ENCODE measurements around the gene ZNF10. TPM values are rescaled to one million over a fixed set of nuclear protein-coding genes. Genes with fewer than 3 reads are reported as not detected.
A peak's percentile ranks its signal among the peaks of the same experiment; 100 is the strongest.

The ZNF10 gene
- total and polyA plus RNA-seq, 2 of the 8 experiments (the other 6 are each of a cell fraction or from before 2014, with no cell fraction given) = 5.2 to 11.9 TPM

DNA sequence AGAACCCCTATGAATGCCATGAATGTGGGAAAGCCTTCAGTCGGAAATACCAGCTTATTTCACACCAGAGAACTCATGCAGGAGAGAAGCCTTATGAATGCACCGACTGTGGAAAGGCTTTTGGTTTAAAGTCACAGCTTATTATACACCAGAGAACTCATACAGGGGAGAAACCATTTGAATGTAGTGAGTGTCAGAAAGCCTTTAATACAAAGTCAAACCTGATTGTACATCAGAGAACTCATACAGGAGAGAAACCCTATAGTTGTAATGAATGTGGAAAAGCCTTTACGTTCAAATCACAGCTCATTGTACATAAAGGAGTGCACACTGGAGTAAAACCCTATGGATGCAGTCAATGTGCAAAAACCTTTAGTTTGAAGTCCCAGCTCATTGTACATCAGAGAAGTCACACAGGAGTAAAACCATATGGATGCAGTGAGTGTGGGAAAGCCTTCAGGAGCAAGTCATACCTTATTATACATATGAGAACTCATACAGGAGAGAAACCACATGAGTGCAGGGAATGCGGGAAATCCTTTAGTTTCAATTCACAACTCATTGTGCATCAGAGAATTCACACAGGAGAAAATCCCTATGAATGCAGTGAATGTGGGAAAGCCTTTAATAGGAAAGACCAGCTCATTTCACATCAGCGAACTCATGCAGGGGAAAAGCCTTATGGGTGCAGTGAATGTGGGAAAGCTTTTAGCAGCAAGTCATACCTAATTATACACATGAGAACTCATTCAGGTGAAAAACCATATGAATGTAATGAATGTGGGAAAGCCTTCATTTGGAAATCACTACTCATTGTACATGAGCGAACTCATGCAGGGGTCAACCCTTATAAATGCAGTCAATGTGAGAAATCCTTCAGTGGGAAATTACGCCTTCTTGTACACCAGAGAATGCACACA is 73.2 kb downstream of the ZNF10 start:
- Histone ChIP-seq H3K79me1 (ENCODE audit: low read depth, low read length) (no peaks in the 10 kb centered on the region), H3K18ac (ENCODE audit: extremely low read depth, low read length) (no peak overlapping the region), H4K91ac (replicated peaks; ENCODE audit: insufficient read length, low read length) (no peak overlapping the region), H4K20me1 (replicated peaks in 1 of 2; ENCODE audit: control insufficient read depth in 1 of 2, insufficient read depth in 2 of 2, low read length in 2 of 2) (no peaks in the 10 kb centered on the region), H2BK5ac (ENCODE audit: low read depth, low read length) (no peak overlapping the region), H2BK120ac (replicated peaks; ENCODE audit: low read depth, low read length) (no peak overlapping the region), H3K4me1 (replicated peaks in 1 of 4; ENCODE audit: control insufficient read depth in 3 of 4, insufficient read depth in 4 of 4, low read length in 3 of 4) (no peaks in the 10 kb centered on the region), H3K23me2 (ENCODE audit: low read depth, low read length) (no peaks in the 10 kb centered on the region), H2BK12ac (ENCODE audit: low read depth, low read length) (no peak overlapping the region), H2AFZ (ENCODE audit: low read length) (no peak overlapping the region), H3K27ac (ENCODE audit: low read depth, low read length) (no peak overlapping the region), H3K14ac (ENCODE audit: insufficient read length) (no peak overlapping the region), H3K27me3 (replicated peaks in 1 of 4; ENCODE audit: control insufficient read depth in 3 of 4, extremely low read depth in 1 of 4, insufficient read depth in 3 of 4, low read length in 3 of 4) (no peaks in the 10 kb centered on the region), H2BK15ac (ENCODE audit: low read length) (no peak overlapping the region), H3K9ac (replicated peaks in 1 of 4; ENCODE audit: extremely low read depth in 1 of 4, low read depth in 3 of 4, low read length in 3 of 4) (no peak overlapping the region), H3K4ac (replicated peaks; ENCODE audit: insufficient read length, low read depth, low read length) (no peak overlapping the region), H3K4me2 (ENCODE audit: insufficient read depth in 1 of 2, low read depth in 2 of 2, low read length in 2 of 2) (no peak overlapping the region), H3K9me3 (ENCODE audit: insufficient read depth in 2 of 2, low read depth in 1 of 2, low read length in 1 of 2) (peaks cover 74 to 75% of the 10 kb centered on the region in 2 experiments), H2AK5ac (ENCODE audit: low read depth, low read length) (no peak overlapping the region), H3K36me3 (ENCODE audit: control insufficient read depth in 2 of 4, insufficient read depth in 4 of 4, low read length in 3 of 4) (peaks cover 2 to 47% (median 21%) of the 10 kb centered on the region in 4 experiments; a peak in 7 of 8 replicates), H3K56ac (replicated peaks; ENCODE audit: insufficient read length, low read depth, low read length) (no peak overlapping the region), H4K8ac (ENCODE audit: extremely low read depth, insufficient read depth, low read length) (no peak overlapping the region), H3K79me2 (ENCODE audit: control insufficient read depth in 1 of 2, insufficient read depth in 2 of 2, low read length in 2 of 2) (no peaks in the 10 kb centered on the region), H4K5ac (ENCODE audit: insufficient read length, low read depth, low read length) (no peak overlapping the region), H2BK20ac (ENCODE audit: low read length) (no peak overlapping the region), H3K4me3 (ENCODE audit: extremely low read depth in 1 of 4, insufficient read depth in 2 of 4, low read depth in 3 of 4, low read length in 4 of 4) (peak overlapping the region in 1 of 4 experiments; percentile 49; a peak in 2 of 8 replicates), H3K23ac (ENCODE audit: insufficient read length) (no peak overlapping the region)
- FAIRE-seq (no peak), DNase-seq (ENCODE audit: low read depth in 1 of 2, low spot score in 2 of 2) (no peak)
- 91% methylated on average over 7 of the region's 7 CpGs; no CpG with 5 or more reads in 1 of the 2 experiments for WGBS, 2 experiments (ENCODE audit: extremely low coverage in 1 of 2, insufficient coverage in 1 of 2, insufficient read length in 1 of 2, insufficient replicate concordance in 2 of 2, low coverage in 1 of 2, low lambda C conversion rate in 2 of 2, missing lambda C conversion rate in 1 of 2)
- TF ChIP-seq PHF8 (conservative IDR thresholded peaks at IDR 0.05; ENCODE audit: low read depth, low read length) (no peak), JUN (IDR thresholded peaks at IDR 0.05; ENCODE audit: low read depth, low read length) (no peak), CBX5 (IDR thresholded peaks at IDR 0.05; ENCODE audit: low read depth, low read length) (peak; percentile 18; the same call in 1 of the 2 replicates), ZNF274 (IDR thresholded peaks at IDR 0.05; ENCODE audit: borderline replicate concordance, extremely low read depth, low read length) (peak; percentile 97)
- ChIA-PET CTCF (ENCODE audit: partially characterized antibody) (interaction anchor here (1.0 to 1.9 kb wide), 3 partner anchors 22 to 240 kb away, joined by 3 to 6 read pairs (median 4); partner anchors contain the start of gene ZNF268), POLR2A (ENCODE audit: partially characterized antibody) (interaction anchor here (0.9 to 2.1 kb wide), 7 partner anchors 11 to 147 kb away, joined by 3 to 7 read pairs (median 4); partner anchors contain the start of gene ZNF268)

All from H1 (cell line).